K562 treated with DMSO at 1 percent for 12 hours (cell line): ENCODE measurements around the gene RFPL3. TPM values are rescaled to one million over a fixed set of nuclear protein-coding genes. Genes with fewer than 3 reads are reported as not detected.

ENCODE experiments used
- total RNA-seq: library from RNA; unstranded; fragments of 300-600 nt; gene quantifications from 2 replicates; pipeline ENCODE4 v1.2.3, GENCODE V29; 2022; ENCODE audit not compliant: insufficient read depth

Gene RFPL3
- not detected in 2 replicates for total RNA-seq

GRCh38 chr22:32357567-32357966 is at the start of gene RFPL3:
TSS of gene RFPL3 (plus strand) at chr22:32357867. CDS start at chr22:32358072, 205 bp downstream.

Other genes with a start within 250 kb of the RFPL3 start
- gene C22orf42, start 198.6 kb upstream of the RFPL3 start, total RNA-seq = not detected in 2 replicates
- gene RFPL2, start 152.8 kb upstream of the RFPL3 start, total RNA-seq = not detected in 2 replicates
- gene SLC5A4, start 102.5 kb upstream of the RFPL3 start, total RNA-seq = not detected in 2 replicates
- 73.0 and 83.7 TPM in 2 replicates for gene RTCB, start 54.4 kb downstream of the RFPL3 start, total RNA-seq
- not detected in 2 replicates for gene BPIFC, start 106.6 kb downstream of the RFPL3 start, total RNA-seq
- gene FBXO7, start 116.9 kb downstream of the RFPL3 start, total RNA-seq = 52.3 and 84.8 TPM in 2 replicates